MM.1S (cell line): ENCODE results near the gene IFNL4.

Experiments used
- DNase-seq: peaks from one replicate; pipeline ENCODE4 v3.0.0-alpha.2; 2015
- H2AFZ ChIP-seq: fragments of 300-600 bp; sonication (generic); 2 replicates; pipeline ENCODE4 v1.6.0; 2016; ENCODE audit warnings: antibody characterized with exemption, low read length
- H3F3A ChIP-seq: fragments of 300-600 bp; sonication (generic); 2 replicates; pipeline ENCODE4 v1.6.1; 2016; ENCODE audit warnings: mild to moderate bottlenecking, antibody characterized with exemption, low read length, moderate library complexity, mixed read lengths; ENCODE audit not compliant: insufficient read depth
- H3K27ac ChIP-seq: fragments of 300-600 bp; sonication (generic); 2 replicates; pipeline ENCODE4 v1.5.1; 2016; ENCODE audit warnings: mild to moderate bottlenecking, low read length
- H3K27me3 ChIP-seq: fragments of 300-600 bp; sonication (generic); replicated peaks from 2 replicates; pipeline ENCODE4 v1.6.0; 2016; ENCODE audit warnings: low read length; ENCODE audit not compliant: insufficient read depth
- H3K36me3 ChIP-seq: fragments of 300-600 bp; sonication (generic); replicated peaks from 2 replicates; pipeline ENCODE4 v1.6.1; 2016; ENCODE audit warnings: mild to moderate bottlenecking, low read length, mixed read lengths; ENCODE audit not compliant: insufficient read depth
- H3K4me1 ChIP-seq: fragments of 300-600 bp; sonication (generic); 2 replicates; pipeline ENCODE4 v1.6.1; 2016; ENCODE audit warnings: low read length, mixed read lengths
- H3K4me2 ChIP-seq: fragments of 300-600 bp; sonication (generic); 2 replicates; pipeline ENCODE4 v1.6.0; 2016; ENCODE audit warnings: low read depth, low read length
- H3K4me3 ChIP-seq: fragments of 300-600 bp; sonication (generic); 2 replicates; pipeline ENCODE4 v1.5.1; 2016; ENCODE audit warnings: low read length, mixed read lengths
- H3K79me2 ChIP-seq: fragments of 300-600 bp; sonication (generic); 2 replicates; pipeline ENCODE4 v1.6.1; 2016; ENCODE audit warnings: mixed run types, low read length, mixed read lengths
- H3K9ac ChIP-seq: fragments of 300-600 bp; sonication (generic); 2 replicates; pipeline ENCODE4 v1.6.1; 2016; ENCODE audit warnings: low read length, mixed read lengths
- H3K9me2 ChIP-seq: fragments of 300-600 bp; sonication (generic); replicated peaks from 2 replicates; pipeline ENCODE4 v1.6.1; 2016; ENCODE audit warnings: mild to moderate bottlenecking, low read length, mixed read lengths; ENCODE audit not compliant: insufficient read depth
- H3K9me3 ChIP-seq: fragments of 300-600 bp; sonication (generic); replicated peaks from 2 replicates; pipeline ENCODE4 v1.6.1; 2016; ENCODE audit warnings: mild to moderate bottlenecking, low read length, mixed read lengths; ENCODE audit not compliant: insufficient read depth
- H4K20me1 ChIP-seq: fragments of 300-600 bp; sonication (generic); 2 replicates; pipeline ENCODE4 v1.6.1; 2016; ENCODE audit warnings: mild to moderate bottlenecking, low read length, moderate library complexity, mixed read lengths; ENCODE audit not compliant: insufficient read depth
- EZH2 ChIP-seq: fragments of 300-600 bp; sonication (generic); optimal IDR thresholded peaks from 2 replicates; pipeline ENCODE3; 2017; ENCODE audit warnings: low read depth, mild to moderate bottlenecking, antibody characterized with exemption, low read length, mixed read lengths
- EZH2phosphoT487 ChIP-seq: fragments of 300-600 bp; sonication (generic); IDR thresholded peaks from 2 replicates; pipeline ENCODE4 v1.6.1; 2018; ENCODE audit warnings: antibody characterized with exemption, low read length
- TF ChIP-seq, protein P1 (sequence below): fragments of 300-600 bp; sonication (generic); IDR thresholded peaks from 2 replicates; pipeline ENCODE4 v1.5.1; 2016; ENCODE audit warnings: antibody characterized with exemption, low read length, mixed read lengths

IFNL4 gene

DNA sequence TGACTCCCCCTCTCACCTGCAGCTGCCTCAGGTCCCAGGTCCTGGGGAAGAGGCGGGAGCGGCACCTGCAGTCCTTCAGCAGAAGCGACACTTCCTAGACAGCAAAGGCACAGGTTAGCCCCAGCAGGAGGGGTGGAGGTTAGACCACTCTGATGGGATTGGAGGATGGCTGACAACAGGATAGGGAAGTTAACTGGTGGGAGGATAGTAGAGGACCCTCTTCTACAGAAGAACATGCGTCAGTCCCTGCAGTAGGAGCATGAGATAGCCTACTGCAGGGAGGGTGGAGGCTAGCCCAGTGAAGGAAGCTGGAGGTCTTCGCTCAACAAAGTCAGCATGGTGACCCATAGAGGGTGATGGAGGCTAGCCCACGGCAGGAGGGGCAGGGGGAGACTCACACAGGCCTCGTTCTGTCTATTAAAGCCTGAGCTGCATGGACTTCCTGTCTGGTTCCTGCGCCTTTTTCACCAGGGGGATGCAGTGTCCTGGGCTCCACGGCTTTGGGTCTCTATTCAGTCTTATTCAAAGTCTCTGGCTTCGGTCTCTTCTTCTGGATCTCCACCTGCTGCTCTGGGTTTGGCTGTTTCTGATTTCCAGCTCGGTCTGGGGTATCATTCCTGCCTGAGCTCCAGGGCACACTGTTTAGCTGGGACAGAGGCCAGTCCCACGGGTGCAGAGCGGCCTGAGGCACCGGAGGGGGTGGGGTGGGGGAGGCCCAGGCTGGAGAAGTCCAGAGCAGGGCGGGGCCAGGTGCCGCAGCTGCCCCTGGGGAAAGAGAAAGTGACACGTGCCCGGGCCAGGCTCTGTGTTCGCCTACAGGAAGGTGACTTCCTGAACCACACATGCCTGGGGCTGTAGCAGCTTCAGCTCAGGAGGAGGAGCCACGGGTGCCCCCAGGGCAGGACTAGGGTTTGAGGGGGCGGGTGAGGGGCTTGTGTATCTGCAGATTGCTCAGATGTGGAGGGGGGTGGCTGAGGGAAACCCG is 11.2 kb downstream of the IFNL4 start:
- peak; percentile 79 for DNase-seq
- H3K27ac ChIP-seq: no peak overlapping the region
- H3K9me3 ChIP-seq: no peaks in the 10 kb centered on the region
- no peaks in the 10 kb centered on the region for H3K9me2 ChIP-seq
- no peaks in the 10 kb centered on the region for H3F3A ChIP-seq
- no peaks in the 10 kb centered on the region for H3K79me2 ChIP-seq
- TF ChIP-seq, protein P1, sequence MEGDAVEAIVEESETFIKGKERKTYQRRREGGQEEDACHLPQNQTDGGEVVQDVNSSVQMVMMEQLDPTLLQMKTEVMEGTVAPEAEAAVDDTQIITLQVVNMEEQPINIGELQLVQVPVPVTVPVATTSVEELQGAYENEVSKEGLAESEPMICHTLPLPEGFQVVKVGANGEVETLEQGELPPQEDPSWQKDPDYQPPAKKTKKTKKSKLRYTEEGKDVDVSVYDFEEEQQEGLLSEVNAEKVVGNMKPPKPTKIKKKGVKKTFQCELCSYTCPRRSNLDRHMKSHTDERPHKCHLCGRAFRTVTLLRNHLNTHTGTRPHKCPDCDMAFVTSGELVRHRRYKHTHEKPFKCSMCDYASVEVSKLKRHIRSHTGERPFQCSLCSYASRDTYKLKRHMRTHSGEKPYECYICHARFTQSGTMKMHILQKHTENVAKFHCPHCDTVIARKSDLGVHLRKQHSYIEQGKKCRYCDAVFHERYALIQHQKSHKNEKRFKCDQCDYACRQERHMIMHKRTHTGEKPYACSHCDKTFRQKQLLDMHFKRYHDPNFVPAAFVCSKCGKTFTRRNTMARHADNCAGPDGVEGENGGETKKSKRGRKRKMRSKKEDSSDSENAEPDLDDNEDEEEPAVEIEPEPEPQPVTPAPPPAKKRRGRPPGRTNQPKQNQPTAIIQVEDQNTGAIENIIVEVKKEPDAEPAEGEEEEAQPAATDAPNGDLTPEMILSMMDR: no peak
- TF ChIP-seq EZH2: no peak
- TF ChIP-seq EZH2phosphoT487: no peak
- no peaks in the 10 kb centered on the region for H4K20me1 ChIP-seq
- H3K9ac ChIP-seq: no peak overlapping the region
- no peaks in the 10 kb centered on the region for H3K36me3 ChIP-seq
- no peak overlapping the region for H3K4me3 ChIP-seq
- peak overlapping the region; percentile 51 for H3K4me2 ChIP-seq
- H3K27me3 ChIP-seq: peaks cover 64% of the 10 kb centered on the region
- H2AFZ ChIP-seq: no peak overlapping the region
- H3K4me1 ChIP-seq: peaks cover 4% of the 10 kb centered on the region; the same call in 1 of the 2 replicates

DNA sequence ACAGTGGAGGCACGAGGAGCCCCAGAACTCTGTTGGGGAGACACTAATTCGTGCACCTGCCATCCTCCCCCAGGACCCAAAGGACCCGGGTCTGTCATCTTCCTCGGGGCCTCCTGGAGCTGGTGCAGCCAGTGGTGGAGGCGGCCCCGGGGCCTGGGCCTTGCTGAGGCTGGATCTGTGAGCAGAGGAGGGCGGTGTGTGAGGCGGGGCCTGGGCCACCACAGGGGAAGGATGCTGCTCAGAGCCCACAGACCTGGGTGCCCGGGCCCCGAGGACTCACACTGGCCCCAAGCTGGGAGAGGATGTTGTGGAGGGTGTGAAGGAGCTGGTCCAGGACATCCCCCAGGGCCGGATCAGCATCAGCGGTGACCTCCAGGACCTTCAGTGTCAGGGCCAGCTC is 12.1 kb downstream of the IFNL4 start:
- H3K79me2 ChIP-seq: no peaks in the 10 kb centered on the region
- no peaks in the 10 kb centered on the region for H3K9me3 ChIP-seq
- H3F3A ChIP-seq: no peaks in the 10 kb centered on the region
- no peak overlapping the region for H3K27ac ChIP-seq
- no peak for DNase-seq
- no peak overlapping the region for H3K4me3 ChIP-seq
- H2AFZ ChIP-seq: no peak overlapping the region
- H3K4me2 ChIP-seq: no peak overlapping the region
- no peaks in the 10 kb centered on the region for H3K9me2 ChIP-seq
- H3K36me3 ChIP-seq: no peaks in the 10 kb centered on the region
- H3K9ac ChIP-seq: no peak overlapping the region
- peaks cover 64% of the 10 kb centered on the region for H3K27me3 ChIP-seq
- H4K20me1 ChIP-seq: no peaks in the 10 kb centered on the region
- TF ChIP-seq EZH2 (no peak), EZH2phosphoT487 (no peak)
- TF ChIP-seq, protein P1: no peak
- peaks cover 4% of the 10 kb centered on the region; the same call in 1 of the 2 replicates for H3K4me1 ChIP-seq

DNA sequence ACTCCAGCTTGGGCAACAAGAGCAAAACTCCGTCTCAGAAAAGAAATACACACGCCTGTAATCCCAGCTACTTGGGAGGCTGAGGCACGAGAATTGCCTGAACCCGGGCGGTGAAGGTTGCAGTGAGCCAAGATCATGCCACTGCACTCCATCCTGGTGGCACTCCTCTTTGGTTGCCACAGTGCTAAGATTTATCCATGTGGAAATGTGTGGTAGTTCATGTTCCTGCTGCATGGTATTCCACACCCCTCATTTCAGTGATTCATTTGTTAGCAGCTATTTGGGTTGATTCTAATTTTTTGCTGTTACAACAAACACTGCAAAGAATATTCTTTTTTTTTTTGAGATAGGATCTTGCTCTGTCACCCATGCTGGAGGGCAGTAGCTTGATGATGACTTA is 15.9 kb downstream of the IFNL4 start:
- Histone ChIP-seq H3K9me3 (no peaks in the 10 kb centered on the region), H3F3A (no peaks in the 10 kb centered on the region), H3K9ac (no peak overlapping the region), H3K4me3 (no peak overlapping the region), H4K20me1 (no peaks in the 10 kb centered on the region), H3K36me3 (no peaks in the 10 kb centered on the region), H3K79me2 (no peaks in the 10 kb centered on the region), H3K27me3 (peaks cover 58% of the 10 kb centered on the region), H3K27ac (no peak overlapping the region), H3K4me2 (no peak overlapping the region), H3K9me2 (no peaks in the 10 kb centered on the region), H2AFZ (no peak overlapping the region), H3K4me1 (no peaks in the 10 kb centered on the region)
- TF ChIP-seq EZH2phosphoT487 (no peak), EZH2 (no peak)
- TF ChIP-seq, protein P1: no peak
- no peak for DNase-seq
